SK-N-DZ (cell line): Measurements from ENCODE around the gene GPR139.

Experiments used
- DNase-seq: peaks from one replicate; pipeline ENCODE4 v3.0.0-alpha.2; 2015; ENCODE audit warnings: low spot score

The GPR139 gene

DNA sequence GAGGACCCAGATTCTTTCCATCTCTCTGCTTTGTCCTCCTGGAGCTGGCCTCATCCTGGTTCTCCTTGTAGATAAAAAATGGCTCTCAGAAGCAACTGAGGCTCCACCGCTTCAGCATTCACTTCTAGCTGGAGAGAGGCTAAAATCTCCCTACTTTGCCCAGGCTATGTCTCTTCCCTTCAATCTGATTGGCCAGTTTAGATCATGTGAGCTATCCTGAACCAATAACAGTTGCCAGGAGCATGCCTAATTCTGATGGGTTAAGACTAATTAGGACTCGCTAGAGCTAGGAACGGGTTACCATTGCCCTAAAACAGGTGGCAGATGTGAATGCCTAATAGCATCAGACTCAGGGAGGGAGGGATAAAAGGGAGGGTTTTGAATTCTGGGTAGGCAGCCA lies 89.6 kb downstream of the GPR139 start:
- DNase-seq = no peak
